IPS-11a (cell line): ENCODE results near the gene NTM.

Source experiments
- H3K4me3 ChIP-seq: one replicate; pipeline ENCODE4 v1.5.1; 2013; ENCODE audit warnings: low read depth, low read length, control low read depth

Gene NTM

GRCh38 chr11:131902421-131902820, 532.0 kb downstream of the NTM start:
- no peak overlapping the region for H3K4me3 ChIP-seq

GRCh38 chr11:131903074-131903473, 532.7 kb downstream of the NTM start:
- H3K4me3 ChIP-seq, result no peak overlapping the region

DNA sequence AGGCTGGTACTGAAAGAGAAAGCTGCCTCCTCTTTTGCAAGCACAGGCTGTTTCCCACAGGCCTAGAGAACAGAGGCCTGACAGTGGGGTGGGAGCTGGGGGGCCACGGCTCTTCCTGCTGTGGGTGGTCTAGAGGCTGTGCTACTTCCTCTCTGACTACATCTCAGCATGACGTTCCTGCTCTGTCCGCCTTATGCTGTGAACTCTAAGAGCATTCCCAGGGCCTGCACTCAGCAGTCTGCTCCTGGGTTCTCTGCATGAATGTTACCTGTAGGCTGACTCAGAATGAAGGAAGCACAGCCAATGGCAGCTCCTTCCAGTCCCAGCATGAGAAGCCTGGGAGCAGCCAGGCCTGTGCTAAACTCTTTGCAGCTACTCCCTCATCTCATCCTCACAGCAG, 534.3 kb downstream of the NTM start:
- no peak overlapping the region for H3K4me3 ChIP-seq

- no peak overlapping the region for H3K4me3 ChIP-seq
Measured at GRCh38 chr11:131906963-131907362, 536.5 kb downstream of the NTM start.

DNA sequence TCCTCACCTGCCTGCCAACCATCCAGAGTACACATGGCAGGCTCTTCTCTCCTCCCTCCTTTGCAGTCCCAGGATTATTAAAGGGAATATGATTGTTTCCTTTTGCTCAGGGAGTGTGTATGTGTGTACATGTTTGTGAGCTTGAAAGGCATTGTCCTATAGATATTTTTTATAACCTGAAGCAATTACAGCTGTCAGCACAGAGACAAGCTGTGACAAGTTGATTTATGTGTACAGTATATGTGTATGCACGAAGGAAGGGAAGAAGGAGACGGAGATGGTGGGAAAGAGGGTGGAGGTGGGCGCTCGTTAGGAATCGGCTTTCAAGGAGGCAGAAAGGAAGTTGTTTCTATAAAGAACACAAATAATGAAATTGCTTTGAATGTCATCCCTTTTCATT, 537.0 kb downstream of the NTM start:
- no peak overlapping the region for H3K4me3 ChIP-seq

- H3K4me3 ChIP-seq, result no peak overlapping the region
Measured at GRCh38 chr11:131908316-131908715, 537.9 kb downstream of the NTM start.

DNA sequence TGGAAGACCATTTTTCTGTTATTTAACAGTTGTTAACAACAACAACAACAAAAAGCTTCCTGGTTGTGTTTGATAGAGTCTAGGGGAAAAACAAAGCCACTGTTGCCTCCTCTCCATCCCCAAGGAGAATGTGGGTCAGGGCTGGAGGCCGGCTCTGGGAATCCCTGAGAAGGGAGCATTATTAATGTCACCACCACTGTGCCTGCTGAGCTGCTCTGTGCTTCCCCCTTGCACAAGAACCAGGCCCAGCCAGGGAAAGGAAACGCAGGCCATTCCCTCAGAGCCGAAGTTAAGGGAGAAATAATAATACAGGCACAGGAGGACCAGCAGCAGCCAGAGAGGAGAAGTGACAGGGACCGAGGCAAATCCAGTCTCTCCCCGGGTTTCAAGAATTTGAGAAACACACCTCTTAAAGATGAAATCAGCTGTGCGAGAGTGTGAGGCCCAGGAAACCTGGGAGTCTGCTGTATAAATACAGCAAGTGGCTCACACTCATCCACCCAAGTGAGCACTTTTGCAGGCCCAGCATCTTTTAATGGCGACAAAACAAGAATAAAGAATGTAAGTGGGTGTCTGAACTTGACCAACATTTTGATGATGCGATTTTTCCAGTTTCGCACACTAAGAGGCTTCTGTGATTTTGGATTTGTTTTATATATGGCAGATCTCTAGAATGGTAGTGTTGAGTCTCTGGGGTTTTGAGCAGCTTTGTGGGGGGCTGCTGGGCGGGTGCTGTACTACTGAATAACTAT, 539.2 kb downstream of the NTM start:
- no peak overlapping the region for H3K4me3 ChIP-seq

GRCh38 chr11:131910178-131910522, 539.7 kb downstream of the NTM start:
- peak overlapping the region; percentile 36 for H3K4me3 ChIP-seq

- H3K4me3 ChIP-seq, result peak overlapping the region; percentile 67
Measured at GRCh38 chr11:131910523-131911387, 540.3 kb downstream of the NTM start.

- H3K4me3 ChIP-seq, result peak overlapping the region; percentile 67
Measured at GRCh38 chr11:131911388-131912032, 541.1 kb downstream of the NTM start.

DNA sequence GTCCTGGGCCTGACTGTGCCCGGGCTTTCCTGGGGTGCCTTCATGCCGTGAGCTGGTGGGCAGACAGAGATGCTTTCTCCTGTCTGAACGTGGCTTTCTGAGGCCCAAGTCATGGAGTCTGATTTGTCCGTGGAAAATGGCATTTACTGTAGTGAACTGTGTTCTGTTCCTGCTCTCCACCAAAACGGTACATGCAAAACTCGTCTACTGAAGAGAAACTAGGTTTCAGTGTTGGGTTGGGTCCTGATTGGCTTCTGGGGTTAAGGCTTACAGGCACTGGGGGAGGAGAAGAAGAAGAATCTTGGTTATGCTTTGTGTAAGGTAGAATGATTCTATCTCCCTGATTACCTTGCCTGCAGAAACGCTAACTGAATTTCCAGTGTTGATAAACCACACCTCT, 541.7 kb downstream of the NTM start:
- no peak overlapping the region for H3K4me3 ChIP-seq

GRCh38 chr11:131913267-131913666, 542.9 kb downstream of the NTM start:
- no peak overlapping the region for H3K4me3 ChIP-seq

DNA sequence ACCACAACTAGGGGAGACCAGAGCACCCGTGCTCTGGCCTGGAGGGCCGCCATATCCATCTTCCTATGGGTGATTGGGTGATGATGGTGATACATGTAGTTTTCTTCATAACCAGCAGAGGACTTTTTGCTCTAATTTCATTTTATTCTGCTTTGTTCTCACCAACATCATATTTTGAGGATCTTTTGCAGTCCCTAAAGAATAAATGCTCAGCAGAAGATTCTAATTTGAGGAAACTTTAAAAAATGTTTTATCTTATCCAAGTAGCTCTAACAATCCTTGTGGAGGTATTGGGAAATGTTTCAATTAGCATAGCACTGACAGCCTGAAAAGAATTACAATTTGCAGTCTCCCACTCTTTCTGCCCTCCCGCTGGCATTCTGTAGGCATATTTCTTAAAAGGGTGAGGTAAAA, 544.0 kb downstream of the NTM start:
- H3K4me3 ChIP-seq, result no peak overlapping the region

DNA sequence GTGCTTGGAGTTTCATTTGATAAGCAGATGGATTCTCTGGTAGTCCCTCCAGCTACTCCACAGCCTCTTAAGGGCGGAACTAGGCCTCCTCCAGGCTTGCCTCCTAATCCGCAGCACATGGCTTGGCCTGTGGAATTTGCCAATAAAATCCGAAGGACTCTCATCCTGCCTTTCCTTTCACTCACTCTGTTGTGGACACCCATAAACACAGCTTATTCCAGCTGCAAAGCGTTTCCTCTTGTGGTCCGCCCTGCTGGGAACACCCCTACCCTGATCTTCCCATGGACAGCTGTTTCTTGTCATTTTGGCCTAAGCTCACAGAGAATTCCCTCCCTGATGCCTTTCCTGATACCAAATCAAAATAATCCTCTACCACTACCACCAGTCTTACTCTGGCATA, 546.2 kb downstream of the NTM start:
- H3K4me3 ChIP-seq, result no peak overlapping the region

DNA sequence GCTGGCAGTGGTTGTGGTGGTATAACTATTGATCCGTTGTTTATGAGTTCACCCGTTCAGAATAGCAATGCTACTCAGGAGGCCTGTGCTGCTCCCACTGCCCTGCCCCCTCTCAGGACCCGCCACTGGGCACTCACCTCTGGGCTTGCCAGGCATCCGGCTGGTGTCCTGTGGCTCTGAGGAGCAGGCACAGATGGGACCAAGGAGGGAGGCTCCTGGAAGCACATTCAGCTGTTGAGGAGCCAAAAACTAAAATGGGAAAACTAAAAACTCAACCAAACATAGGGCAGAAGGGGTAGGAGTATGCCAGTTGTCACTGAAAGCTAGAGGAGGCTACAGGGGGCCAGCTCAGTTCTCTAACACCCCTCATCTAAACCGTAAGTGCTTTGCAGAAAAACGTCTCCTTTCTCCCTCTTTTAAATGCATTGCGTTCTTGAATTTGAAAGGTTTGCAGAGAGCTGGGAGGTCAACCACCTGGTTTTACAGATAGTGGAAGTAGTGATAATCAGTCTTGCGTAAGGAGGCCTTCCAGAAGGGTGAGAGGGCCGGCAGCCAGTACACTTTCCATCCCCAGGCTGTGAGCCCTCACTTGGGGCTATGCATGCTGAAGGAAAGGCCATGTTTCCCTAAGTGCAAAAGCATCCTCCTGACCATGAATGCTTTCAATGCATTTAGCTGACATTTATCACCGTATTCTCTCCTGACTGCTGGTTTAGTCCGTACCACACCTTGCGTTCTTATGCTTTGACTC, 547.4 kb downstream of the NTM start:
- no peak overlapping the region for H3K4me3 ChIP-seq

DNA sequence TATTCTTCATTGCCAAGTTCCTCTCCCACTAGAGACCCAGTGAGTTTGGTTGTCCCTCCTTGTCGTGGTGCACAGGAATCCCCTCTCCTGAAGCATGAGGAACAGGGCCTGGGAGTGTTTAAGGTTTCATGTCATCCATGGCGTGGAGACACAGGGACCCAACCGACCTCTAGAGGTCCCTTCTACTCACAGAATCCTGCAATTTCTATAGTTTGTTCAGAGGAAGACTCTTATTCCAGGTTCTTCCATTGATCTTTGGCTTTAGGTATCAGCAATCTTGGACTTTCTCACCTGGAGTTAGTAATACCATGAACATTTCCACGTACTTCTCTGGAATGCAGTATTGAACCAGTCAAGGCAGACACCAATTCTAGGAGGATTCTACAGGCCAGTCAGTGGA, 548.2 kb downstream of the NTM start:
- no peak overlapping the region for H3K4me3 ChIP-seq

DNA sequence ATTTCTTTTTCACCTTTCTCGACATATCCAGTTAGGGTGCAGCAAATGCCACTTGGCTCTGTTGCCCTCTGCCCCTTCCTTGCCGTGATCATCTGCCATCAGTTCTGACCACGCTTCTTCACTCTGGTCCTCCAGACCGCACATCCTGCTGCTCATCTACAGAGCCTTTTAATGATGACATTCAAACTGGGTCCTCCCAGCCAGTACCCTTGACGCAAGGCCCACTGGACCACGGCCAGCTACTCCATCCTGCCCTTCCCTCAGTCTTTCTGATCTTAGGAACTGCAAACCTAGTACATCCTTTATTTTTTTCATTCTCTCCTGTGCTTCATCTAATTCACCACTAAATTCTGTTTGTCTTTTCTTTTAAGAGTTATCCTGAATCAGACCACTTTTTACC, 551.8 kb downstream of the NTM start:
- H3K4me3 ChIP-seq, result no peak overlapping the region

- no peak overlapping the region for H3K4me3 ChIP-seq
Measured at GRCh38 chr11:131923309-131923708, 552.9 kb downstream of the NTM start.

DNA sequence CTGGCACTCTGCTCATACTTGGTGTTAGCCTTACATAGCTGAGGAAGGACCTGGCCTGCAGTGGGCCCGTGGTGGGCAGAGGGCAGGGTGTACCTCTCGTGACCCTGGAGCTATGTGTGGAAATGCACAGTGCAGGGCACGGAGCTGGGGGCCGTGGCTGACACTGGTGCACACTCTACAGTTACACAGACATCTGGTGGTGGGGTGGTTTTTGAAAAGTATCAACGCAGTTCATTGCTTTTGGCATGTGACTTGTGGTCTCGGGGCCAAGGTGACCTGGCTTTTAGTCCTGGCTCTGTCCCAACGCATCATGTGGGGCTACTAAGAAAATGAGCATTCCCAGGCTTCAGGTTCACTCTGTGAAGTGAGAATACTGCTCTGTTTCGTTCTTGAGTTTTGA, 553.6 kb downstream of the NTM start:
- H3K4me3 ChIP-seq, result no peak overlapping the region

DNA sequence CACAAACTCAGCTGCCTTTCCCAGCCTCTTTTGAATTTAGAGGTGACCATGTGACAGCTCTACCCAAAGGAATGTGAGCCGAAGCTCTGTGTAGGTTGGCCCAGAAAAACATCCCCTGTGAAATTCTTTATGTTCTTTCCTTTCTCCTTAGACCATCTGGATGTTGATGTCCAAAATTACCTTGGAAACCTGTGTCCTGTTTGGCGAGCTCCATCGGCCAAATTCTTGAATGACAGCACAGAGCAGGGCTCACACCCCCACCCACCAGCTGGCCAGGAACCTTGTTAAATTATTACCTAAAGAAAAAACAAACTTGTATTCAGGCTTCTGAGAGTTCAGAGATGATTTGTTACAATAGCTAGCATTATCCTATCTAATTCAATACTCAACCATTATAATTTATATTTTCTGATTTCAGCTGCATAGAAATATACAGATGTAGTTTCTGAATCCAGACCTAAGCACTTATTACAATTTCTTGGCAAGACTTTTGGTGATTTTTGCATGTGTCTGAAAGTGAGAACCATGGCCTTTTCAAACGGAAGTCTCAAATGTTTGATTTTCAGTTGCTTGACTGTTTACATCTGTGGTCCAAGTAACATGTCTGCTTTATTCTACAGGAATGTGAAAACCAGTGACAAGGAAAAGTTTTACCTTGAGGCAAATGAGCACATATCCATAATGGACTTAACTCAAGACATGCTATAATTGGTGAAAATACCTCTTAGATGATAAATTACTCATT, 554.2 kb downstream of the NTM start:
- H3K4me3 ChIP-seq, result no peak overlapping the region
